Measurements from ENCODE around the gene C17orf100. TPM values are rescaled to one million over a fixed set of nuclear protein-coding genes. Genes with fewer than 3 reads are reported as not detected.

Gene C17orf100
- total and polyA plus RNA-seq, 4 donors = 0.56 to 33.2 (median 2.7) TPM

DNA sequence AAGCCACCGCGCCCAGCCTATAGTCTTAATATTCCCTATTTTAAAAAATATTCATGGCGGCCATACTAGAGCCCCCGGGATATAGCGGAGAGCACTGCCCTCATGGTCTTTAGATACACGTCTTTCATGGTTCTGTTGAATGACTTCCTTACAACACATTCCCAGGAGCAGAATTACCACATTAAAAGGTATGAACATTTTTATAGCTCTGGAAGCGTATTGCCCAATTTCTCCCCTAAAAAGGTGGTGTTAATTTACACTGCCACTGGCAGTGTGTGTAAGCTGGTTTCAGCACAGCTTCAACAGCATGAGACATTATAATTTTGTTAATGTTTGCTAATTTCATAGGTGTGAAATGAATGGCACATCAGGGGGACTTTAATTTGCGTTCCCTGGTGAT, 19.0 kb downstream of the C17orf100 start:
- H3K9ac ChIP-seq (ENCODE audit: low read depth in 1 of 2, low read length in 2 of 2) = no peak overlapping the region
- H3K9me3 ChIP-seq (ENCODE audit: control insufficient read depth in 4 of 4, low read length in 3 of 4) = no peaks in the 10 kb centered on the region
- H3K4me1 ChIP-seq (ENCODE audit: control insufficient read depth in 4 of 4, insufficient read depth in 4 of 4, low read length in 3 of 4) = peaks cover 2 to 12% (median 9%) of the 10 kb centered on the region in 4 donors
- no peaks in the 10 kb centered on the region for H3K27me3 ChIP-seq (ENCODE audit: control insufficient read depth in 4 of 4, insufficient read depth in 4 of 4, low read length in 3 of 4)
- no peak overlapping the region for H3K4me3 ChIP-seq (ENCODE audit: low read depth in 1 of 3, low read length in 3 of 3)
- H3K27ac ChIP-seq (ENCODE audit: low read depth in 1 of 2, low read length in 2 of 2) = no peak overlapping the region
- DNase-seq (ENCODE audit: low spot score) = no peak
- TF ChIP-seq FOXA1 (IDR thresholded peaks at IDR 0.05) (no peak), FOXA2 (IDR thresholded peaks at IDR 0.05) (no peak), JUND (IDR thresholded peaks at IDR 0.05) (no peak), SP1 (IDR thresholded peaks at IDR 0.05) (no peak), YY1 (IDR thresholded peaks at IDR 0.05) (no peak), HNF4G (IDR thresholded peaks at IDR 0.05) (no peak), RAD21 (IDR thresholded peaks at IDR 0.05) (no peak), EGR1 (IDR thresholded peaks at IDR 0.05; ENCODE audit: low read depth in 2 of 2) (no peak), TAF1 (conservative IDR thresholded peaks at IDR 0.05) (no peak), GABPA (IDR thresholded peaks at IDR 0.05 in 1 of 2, conservative IDR thresholded peaks at IDR 0.05 in 1 of 2) (no peak), RXRA (IDR thresholded peaks at IDR 0.05) (no peak), NR2F2 (IDR thresholded peaks at IDR 0.05) (no peak), HNF4A (conservative IDR thresholded peaks at IDR 0.05) (no peak)
- TF ChIP-seq, protein P1, sequence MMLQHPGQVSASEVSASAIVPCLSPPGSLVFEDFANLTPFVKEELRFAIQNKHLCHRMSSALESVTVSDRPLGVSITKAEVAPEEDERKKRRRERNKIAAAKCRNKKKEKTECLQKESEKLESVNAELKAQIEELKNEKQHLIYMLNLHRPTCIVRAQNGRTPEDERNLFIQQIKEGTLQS (IDR thresholded peaks at IDR 0.05) = no peak
- TF ChIP-seq, protein P2, sequence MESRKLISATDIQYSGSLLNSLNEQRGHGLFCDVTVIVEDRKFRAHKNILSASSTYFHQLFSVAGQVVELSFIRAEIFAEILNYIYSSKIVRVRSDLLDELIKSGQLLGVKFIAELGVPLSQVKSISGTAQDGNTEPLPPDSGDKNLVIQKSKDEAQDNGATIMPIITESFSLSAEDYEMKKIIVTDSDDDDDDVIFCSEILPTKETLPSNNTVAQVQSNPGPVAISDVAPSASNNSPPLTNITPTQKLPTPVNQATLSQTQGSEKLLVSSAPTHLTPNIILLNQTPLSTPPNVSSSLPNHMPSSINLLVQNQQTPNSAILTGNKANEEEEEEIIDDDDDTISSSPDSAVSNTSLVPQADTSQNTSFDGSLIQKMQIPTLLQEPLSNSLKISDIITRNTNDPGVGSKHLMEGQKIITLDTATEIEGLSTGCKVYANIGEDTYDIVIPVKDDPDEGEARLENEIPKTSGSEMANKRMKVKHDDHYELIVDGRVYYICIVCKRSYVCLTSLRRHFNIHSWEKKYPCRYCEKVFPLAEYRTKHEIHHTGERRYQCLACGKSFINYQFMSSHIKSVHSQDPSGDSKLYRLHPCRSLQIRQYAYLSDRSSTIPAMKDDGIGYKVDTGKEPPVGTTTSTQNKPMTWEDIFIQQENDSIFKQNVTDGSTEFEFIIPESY (IDR thresholded peaks at IDR 0.05) = no peak
- TF ChIP-seq, protein P3, sequence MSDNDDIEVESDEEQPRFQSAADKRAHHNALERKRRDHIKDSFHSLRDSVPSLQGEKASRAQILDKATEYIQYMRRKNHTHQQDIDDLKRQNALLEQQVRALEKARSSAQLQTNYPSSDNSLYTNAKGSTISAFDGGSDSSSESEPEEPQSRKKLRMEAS (IDR thresholded peaks at IDR 0.05) = no peak
- TF ChIP-seq, protein P4, sequence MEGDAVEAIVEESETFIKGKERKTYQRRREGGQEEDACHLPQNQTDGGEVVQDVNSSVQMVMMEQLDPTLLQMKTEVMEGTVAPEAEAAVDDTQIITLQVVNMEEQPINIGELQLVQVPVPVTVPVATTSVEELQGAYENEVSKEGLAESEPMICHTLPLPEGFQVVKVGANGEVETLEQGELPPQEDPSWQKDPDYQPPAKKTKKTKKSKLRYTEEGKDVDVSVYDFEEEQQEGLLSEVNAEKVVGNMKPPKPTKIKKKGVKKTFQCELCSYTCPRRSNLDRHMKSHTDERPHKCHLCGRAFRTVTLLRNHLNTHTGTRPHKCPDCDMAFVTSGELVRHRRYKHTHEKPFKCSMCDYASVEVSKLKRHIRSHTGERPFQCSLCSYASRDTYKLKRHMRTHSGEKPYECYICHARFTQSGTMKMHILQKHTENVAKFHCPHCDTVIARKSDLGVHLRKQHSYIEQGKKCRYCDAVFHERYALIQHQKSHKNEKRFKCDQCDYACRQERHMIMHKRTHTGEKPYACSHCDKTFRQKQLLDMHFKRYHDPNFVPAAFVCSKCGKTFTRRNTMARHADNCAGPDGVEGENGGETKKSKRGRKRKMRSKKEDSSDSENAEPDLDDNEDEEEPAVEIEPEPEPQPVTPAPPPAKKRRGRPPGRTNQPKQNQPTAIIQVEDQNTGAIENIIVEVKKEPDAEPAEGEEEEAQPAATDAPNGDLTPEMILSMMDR (IDR thresholded peaks at IDR 0.05; ENCODE audit: low read depth, low read length, missing input control) = no peak
- TF ChIP-seq, protein P5, sequence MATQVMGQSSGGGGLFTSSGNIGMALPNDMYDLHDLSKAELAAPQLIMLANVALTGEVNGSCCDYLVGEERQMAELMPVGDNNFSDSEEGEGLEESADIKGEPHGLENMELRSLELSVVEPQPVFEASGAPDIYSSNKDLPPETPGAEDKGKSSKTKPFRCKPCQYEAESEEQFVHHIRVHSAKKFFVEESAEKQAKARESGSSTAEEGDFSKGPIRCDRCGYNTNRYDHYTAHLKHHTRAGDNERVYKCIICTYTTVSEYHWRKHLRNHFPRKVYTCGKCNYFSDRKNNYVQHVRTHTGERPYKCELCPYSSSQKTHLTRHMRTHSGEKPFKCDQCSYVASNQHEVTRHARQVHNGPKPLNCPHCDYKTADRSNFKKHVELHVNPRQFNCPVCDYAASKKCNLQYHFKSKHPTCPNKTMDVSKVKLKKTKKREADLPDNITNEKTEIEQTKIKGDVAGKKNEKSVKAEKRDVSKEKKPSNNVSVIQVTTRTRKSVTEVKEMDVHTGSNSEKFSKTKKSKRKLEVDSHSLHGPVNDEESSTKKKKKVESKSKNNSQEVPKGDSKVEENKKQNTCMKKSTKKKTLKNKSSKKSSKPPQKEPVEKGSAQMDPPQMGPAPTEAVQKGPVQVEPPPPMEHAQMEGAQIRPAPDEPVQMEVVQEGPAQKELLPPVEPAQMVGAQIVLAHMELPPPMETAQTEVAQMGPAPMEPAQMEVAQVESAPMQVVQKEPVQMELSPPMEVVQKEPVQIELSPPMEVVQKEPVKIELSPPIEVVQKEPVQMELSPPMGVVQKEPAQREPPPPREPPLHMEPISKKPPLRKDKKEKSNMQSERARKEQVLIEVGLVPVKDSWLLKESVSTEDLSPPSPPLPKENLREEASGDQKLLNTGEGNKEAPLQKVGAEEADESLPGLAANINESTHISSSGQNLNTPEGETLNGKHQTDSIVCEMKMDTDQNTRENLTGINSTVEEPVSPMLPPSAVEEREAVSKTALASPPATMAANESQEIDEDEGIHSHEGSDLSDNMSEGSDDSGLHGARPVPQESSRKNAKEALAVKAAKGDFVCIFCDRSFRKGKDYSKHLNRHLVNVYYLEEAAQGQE (IDR thresholded peaks at IDR 0.05) = no peak
- 97% methylated on average over 8 of the region's 8 CpGs for WGBS
- no peaks in the 10 kb centered on the region for H3K36me3 ChIP-seq (ENCODE audit: control insufficient read depth in 4 of 4, insufficient read depth in 3 of 4, low read depth in 1 of 4, low read length in 3 of 4)
